AG09309 (cell line): ENCODE results near the gene AKAP8L.

ENCODE experiments used
- DNase-seq: peaks from one replicate; pipeline ENCODE4 v3.0.0-alpha.2; 2010; ENCODE audit warnings: low read depth
- H3K4me3 ChIP-seq: 2 replicates; pipeline ENCODE4 v1.5.1; 2011; ENCODE audit warnings: mild to moderate bottlenecking, low read depth, low read length, moderate library complexity; ENCODE audit not compliant: control insufficient read depth
- TF ChIP-seq, protein P1 (sequence below): IDR thresholded peaks from 2 replicates; pipeline ENCODE4 v1.5.1; 2011; ENCODE audit warnings: mild to moderate bottlenecking, low read depth, low read length, inconsistent platforms; ENCODE audit not compliant: insufficient read depth, control insufficient read depth; ENCODE audit errors: missing control alignments

The AKAP8L gene

DNA sequence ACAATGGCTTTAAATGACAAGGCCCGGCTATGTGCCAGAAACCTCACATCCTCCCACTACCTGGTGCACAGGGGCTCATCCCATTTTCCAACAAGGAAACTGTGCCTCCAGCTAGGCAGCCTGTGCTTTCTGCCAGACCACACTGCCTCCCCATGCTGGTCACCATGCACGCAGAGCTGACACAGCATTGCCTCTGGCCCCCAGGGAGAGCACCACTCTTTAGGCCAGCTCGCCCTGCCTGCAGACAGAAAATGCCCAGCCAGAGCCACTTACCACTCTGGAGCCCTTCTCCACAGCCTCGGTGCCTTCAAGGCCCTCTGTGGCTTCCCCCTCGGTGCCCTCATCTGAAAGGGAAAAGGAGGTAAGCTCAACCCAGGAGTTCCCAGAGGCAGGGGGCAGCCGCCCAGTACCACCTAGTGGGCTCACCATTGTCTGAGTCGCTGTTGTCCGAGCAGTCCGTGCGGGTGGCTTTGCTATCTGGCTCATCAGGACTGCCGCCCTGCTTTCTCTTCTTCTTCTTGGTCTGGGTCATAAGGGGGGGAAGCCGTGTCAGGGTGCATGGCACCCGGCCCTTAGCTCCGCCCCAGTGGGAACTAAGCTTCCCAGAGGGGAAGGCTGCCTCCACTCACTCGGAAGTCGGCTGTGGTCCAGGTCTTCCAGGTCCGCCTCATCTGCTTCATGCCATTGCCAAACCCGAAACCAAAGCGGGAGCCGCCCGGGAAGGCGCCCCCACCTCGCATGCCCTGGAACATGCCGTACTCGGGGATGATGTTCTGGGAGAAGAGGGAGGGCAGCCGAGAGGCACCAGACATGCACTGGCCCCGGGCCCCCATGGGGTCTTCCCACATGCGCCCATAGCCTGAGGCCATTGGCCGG is 18.0 kb downstream of the AKAP8L start:
- H3K4me3 ChIP-seq = no peak overlapping the region
- TF ChIP-seq, protein P1, sequence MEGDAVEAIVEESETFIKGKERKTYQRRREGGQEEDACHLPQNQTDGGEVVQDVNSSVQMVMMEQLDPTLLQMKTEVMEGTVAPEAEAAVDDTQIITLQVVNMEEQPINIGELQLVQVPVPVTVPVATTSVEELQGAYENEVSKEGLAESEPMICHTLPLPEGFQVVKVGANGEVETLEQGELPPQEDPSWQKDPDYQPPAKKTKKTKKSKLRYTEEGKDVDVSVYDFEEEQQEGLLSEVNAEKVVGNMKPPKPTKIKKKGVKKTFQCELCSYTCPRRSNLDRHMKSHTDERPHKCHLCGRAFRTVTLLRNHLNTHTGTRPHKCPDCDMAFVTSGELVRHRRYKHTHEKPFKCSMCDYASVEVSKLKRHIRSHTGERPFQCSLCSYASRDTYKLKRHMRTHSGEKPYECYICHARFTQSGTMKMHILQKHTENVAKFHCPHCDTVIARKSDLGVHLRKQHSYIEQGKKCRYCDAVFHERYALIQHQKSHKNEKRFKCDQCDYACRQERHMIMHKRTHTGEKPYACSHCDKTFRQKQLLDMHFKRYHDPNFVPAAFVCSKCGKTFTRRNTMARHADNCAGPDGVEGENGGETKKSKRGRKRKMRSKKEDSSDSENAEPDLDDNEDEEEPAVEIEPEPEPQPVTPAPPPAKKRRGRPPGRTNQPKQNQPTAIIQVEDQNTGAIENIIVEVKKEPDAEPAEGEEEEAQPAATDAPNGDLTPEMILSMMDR = no peak
- no peak for DNase-seq

DNA sequence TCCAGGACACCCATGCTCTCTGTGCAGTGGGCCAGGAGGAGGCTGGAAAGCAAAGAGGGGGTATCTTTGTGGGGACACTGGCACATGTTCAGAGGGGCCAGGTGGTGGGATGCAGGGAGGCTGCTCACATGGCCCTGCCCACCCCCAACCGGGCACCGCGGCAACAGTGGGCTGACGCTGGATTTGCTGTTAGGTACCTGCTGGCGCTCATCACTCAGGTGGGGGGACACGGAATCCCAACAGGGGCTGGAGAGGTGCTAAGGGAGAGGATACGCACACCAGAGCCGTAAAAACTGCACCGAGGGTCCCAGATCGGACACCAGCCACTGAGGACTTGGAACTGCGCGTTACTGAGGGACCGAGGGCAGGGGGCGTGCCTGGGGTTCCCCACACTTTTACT is 19.2 kb downstream of the AKAP8L start:
- H3K4me3 ChIP-seq = no peak overlapping the region
- TF ChIP-seq, protein P1 = no peak
- no peak for DNase-seq

DNA sequence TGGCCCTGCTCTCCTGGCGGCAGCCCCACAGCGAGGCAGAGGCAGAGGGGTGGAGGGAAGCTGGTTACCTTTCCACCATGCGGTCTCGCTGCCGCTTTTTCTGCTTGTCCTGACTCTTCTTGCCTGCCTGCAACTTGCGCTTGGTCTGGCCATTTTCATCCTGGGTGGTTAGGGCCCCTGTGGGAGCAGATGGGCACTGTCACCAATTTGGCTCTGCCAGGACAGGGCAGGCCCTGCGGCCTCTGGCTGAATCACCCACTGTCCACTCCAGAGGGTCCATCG is 19.6 kb downstream of the AKAP8L start:
- TF ChIP-seq, protein P1 = no peak
- DNase-seq = no peak
- no peak overlapping the region for H3K4me3 ChIP-seq

DNA sequence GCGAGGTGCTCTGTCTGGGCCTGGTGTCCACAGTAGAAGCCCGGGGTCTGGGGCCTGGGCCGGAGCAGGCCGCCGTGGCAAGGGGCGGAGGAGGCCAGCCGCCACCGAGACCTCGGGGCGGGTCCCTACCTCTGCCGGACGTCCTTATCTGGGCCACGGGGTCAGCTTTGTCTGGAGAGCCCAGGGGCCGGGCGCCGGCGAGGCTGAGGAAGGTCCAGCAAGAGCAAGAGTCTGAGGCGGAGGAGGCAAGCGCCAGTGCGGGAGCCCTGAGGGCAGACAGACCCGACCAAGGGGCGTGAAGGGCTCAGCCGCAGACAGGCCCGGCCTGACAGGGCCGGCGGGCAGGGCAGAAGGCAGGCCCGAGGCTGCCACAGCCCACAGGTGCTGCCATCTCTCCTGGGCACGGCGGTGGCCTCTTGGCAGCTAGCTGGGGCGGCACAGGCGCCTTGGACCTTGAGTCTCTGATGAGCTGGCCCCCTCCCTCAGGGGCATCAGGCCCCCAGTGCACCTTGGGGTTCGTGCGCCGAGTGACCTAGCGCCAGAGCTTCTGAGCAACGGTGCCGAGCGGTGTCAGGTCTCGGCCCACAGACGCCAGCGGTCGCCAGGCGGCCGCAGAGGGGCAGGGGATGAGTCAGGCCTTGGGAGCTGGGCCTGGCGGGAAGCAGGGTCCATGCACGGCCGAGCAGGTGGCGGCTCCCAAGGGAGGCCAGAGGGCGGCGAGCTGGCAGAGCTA is 20.1 kb downstream of the AKAP8L start:
- no peak overlapping the region for H3K4me3 ChIP-seq
- no peak for DNase-seq
- TF ChIP-seq, protein P1 = no peak

DNA sequence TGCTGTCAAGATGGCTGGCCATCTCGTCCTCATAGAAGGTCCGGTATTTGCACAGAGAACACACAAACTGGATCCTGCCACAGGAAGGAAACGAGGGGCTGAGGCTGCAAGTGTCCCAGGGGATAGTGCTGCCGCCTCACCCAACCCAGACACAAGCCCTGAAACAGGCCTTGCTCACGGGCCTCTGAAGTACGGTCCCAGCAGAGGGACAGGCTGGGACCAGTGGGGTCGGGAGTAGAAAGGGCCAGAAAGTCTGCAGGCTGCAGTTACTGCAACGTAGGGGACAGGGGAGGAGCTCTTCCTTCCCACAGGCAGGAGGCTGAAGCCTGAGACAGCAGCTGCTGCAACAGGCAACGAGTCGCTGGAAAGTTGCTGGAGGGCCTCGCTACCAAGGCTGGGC is 21.0 kb downstream of the AKAP8L start:
- TF ChIP-seq, protein P1 = no peak
- no peak overlapping the region for H3K4me3 ChIP-seq
- DNase-seq = no peak

DNA sequence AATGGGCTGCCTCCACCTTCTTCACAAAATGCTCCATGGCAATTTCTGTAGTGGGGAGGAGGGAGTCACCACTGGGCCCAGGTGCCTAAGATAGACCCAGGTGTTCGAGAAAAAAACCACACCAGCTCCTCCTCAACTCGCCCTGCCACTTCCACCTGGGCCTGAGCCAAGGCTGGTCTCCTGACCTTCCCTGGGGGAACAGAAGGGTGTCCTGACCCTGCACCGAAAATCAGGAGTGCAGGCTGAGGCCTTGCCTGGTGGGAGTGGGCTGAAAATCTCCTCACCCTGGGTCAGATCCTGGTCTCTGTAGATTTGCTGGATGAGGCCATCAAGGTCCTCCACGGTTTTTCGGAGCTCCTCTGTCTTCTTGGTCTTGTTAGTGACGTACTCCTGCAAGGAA is 21.6 kb downstream of the AKAP8L start:
- no peak for DNase-seq
- no peak overlapping the region for H3K4me3 ChIP-seq
- TF ChIP-seq, protein P1 = no peak
